ENCODE results near the gene C14orf132. TPM values are rescaled to one million over a fixed set of nuclear protein-coding genes. Genes with fewer than 3 reads are reported as not detected.

The C14orf132 gene
- total and polyA plus RNA-seq, 9 of the 15 experiments (the other 6 are each of a cell fraction or from before 2014, with no cell fraction given) = not detected

GRCh38 chr14:96092936-96093335 lies 53.8 kb downstream of the C14orf132 start (continued):
- TF ChIP-seq, protein P1, sequence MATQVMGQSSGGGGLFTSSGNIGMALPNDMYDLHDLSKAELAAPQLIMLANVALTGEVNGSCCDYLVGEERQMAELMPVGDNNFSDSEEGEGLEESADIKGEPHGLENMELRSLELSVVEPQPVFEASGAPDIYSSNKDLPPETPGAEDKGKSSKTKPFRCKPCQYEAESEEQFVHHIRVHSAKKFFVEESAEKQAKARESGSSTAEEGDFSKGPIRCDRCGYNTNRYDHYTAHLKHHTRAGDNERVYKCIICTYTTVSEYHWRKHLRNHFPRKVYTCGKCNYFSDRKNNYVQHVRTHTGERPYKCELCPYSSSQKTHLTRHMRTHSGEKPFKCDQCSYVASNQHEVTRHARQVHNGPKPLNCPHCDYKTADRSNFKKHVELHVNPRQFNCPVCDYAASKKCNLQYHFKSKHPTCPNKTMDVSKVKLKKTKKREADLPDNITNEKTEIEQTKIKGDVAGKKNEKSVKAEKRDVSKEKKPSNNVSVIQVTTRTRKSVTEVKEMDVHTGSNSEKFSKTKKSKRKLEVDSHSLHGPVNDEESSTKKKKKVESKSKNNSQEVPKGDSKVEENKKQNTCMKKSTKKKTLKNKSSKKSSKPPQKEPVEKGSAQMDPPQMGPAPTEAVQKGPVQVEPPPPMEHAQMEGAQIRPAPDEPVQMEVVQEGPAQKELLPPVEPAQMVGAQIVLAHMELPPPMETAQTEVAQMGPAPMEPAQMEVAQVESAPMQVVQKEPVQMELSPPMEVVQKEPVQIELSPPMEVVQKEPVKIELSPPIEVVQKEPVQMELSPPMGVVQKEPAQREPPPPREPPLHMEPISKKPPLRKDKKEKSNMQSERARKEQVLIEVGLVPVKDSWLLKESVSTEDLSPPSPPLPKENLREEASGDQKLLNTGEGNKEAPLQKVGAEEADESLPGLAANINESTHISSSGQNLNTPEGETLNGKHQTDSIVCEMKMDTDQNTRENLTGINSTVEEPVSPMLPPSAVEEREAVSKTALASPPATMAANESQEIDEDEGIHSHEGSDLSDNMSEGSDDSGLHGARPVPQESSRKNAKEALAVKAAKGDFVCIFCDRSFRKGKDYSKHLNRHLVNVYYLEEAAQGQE (IDR thresholded peaks at IDR 0.05; ENCODE audit: borderline replicate concordance) = no peak
- TF ChIP-seq, protein P1 (CRISPR knock-in tag; IDR thresholded peaks at IDR 0.05; ENCODE audit: low read depth) = no peak
- no peak for TF ChIP-seq ZNF586 (CRISPR knock-in tag; conservative IDR thresholded peaks at IDR 0.05)

DNA sequence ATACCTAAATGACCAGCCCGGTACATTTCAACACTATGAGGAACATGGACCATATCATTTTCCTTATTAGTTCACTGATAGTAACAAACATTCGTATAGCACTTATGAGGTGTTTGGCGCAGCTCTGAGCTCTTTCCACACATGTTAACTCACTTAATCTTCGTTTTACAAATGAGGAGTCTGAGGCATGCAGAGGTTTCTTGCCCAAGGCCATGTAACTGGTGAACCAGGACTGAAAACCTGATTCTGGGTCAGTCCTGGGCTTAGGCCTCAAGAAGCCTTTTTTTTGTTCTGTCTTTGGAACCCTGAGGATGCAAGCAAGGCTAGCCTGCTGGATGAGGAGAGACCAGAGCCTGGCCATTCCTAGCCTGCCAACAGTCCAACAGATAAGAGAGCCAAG lies 55.0 kb downstream of the C14orf132 start:
- FAIRE-seq (no peak), ATAC-seq (no peak), DNase-seq (ENCODE audit: extremely low read depth in 1 of 4, low spot score in 3 of 4) (no peak)
- in situ Hi-C loops (cut with MboI) = no loop called here
- H3K36me3 ChIP-seq (ENCODE audit: control insufficient read depth, insufficient read depth, low read length) = no peaks in the 10 kb centered on the region
- H3K4me3 ChIP-seq = no peak overlapping the region
- H3K4me2 ChIP-seq (ENCODE audit: insufficient read depth, low read length) = no peak overlapping the region
- no peaks in the 10 kb centered on the region for H3K4me1 ChIP-seq (replicated peaks in 1 of 2; ENCODE audit: control insufficient read depth in 2 of 2, insufficient read depth in 2 of 2, low read length in 2 of 2)
- H3K27ac ChIP-seq (ENCODE audit: extremely low read depth, low read depth, low read length) = no peak overlapping the region
- peaks cover 0 to 19% of the 10 kb centered on the region in 2 experiments; a peak in 3 of 5 replicates for H3K27me3 ChIP-seq (ENCODE audit: control insufficient read depth in 2 of 2, insufficient read depth in 2 of 2, low read length in 2 of 2)
- no peak overlapping the region for H3K9ac ChIP-seq (ENCODE audit: insufficient read depth in 1 of 2, low read depth in 2 of 2, low read length in 2 of 2)
- H4K20me1 ChIP-seq (replicated peaks; ENCODE audit: control insufficient read depth, insufficient read depth, low read length) = no peaks in the 10 kb centered on the region
- no TSS peak for BruUV-seq (replicated peaks)
- no peak overlapping the region for H2AFZ ChIP-seq (ENCODE audit: low read depth, low read length)
- H3K9me3 ChIP-seq (replicated peaks; ENCODE audit: control insufficient read depth, insufficient read depth, low read depth, low read length) = no peaks in the 10 kb centered on the region
- WGBS (ENCODE audit: insufficient coverage, low coverage, missing lambda C conversion rate) = 2% methylated on average over 4 of the region's 4 CpGs
- CTCF ChIA-PET (ENCODE audit: low intra/inter-chr PET ratio) = no interaction called here
- intact Hi-C loops (cut with micrococcal nuclease) = no loop called here
- H3K9me1 ChIP-seq (ENCODE audit: control insufficient read depth, insufficient read depth, low read length) = no peaks in the 10 kb centered on the region
- H3K79me2 ChIP-seq (ENCODE audit: control insufficient read depth, insufficient read depth, low read length) = no peaks in the 10 kb centered on the region
- POLR2A ChIA-PET = no interaction called here
- TF ChIP-seq HIVEP1 (CRISPR knock-in tag; IDR thresholded peaks at IDR 0.05) (no peak), PHB (CRISPR knock-in tag; IDR thresholded peaks at IDR 0.05) (no peak), ZNF764 (CRISPR knock-in tag; IDR thresholded peaks at IDR 0.05; ENCODE audit: low read depth) (no peak), SPI1 (IDR thresholded peaks at IDR 0.05; ENCODE audit: borderline replicate concordance, low read depth, low read length) (no peak), ZNF584 (CRISPR knock-in tag; IDR thresholded peaks at IDR 0.05; ENCODE audit: low read depth) (no peak), HDAC6 (IDR thresholded peaks at IDR 0.05; ENCODE audit: low read depth, low read length) (no peak), ZEB2 (IDR thresholded peaks at IDR 0.05) (no peak)
